Body of pancreas (tissue), 4 donors: ENCODE data around the gene NCF4. TPM values are rescaled to one million over a fixed set of nuclear protein-coding genes. Genes with fewer than 3 reads are reported as not detected.

ENCODE experiments used
- ATAC-seq: fragments of 150-250 bp; one replicate; pipeline ENCODE4 v1.9.1; 2016
- DNase-seq, 4 donors: peaks; one replicate each; pipeline ENCODE4 v3.0.0-alpha.2; 2019
- H3K27ac ChIP-seq, 4 donors: fragments of 200-600 bp; sonication (generic); 1 replicate in 3 of 4; 2 replicates in 1 of 4; pipeline versions ENCODE4 v1.5.1 to v1.6.1; 2016 to 2019; ENCODE audit warnings: mild to moderate bottlenecking in 1 of 4, mixed read lengths in 1 of 4, moderate library complexity in 1 of 4
- H3K27me3 ChIP-seq, 2 donors: fragments of 200-600 bp; sonication (generic); one replicate each; pipeline ENCODE4 v1.6.0; 2016; ENCODE audit warnings: mild to moderate bottlenecking in 1 of 2
- H3K36me3 ChIP-seq, 2 donors: fragments of 200-600 bp; sonication (generic); replicated peaks in 1 of 2; 2 replicates each; pipeline ENCODE4 v1.5.1; 2016; ENCODE audit warnings: low read depth in 2 of 2; ENCODE audit not compliant: insufficient read depth in 1 of 2
- H3K4me1 ChIP-seq: fragments of 200-600 bp; sonication (generic); one replicate; pipeline ENCODE4 v1.6.0; 2016
- H3K4me3 ChIP-seq, 2 donors: fragments of 200-600 bp; sonication (generic); 1 replicate in 1 of 2; 2 replicates in 1 of 2; pipeline ENCODE4 v1.5.1; 2016 to 2019
- H3K9me3 ChIP-seq, 3 donors: fragments of 200-600 bp; sonication (generic); 1 replicate in 2 of 3; 2 replicates in 1 of 3; pipeline ENCODE4 v1.5.1; 2016
- CTCF ChIP-seq, 7 experiments: fragments of 450-650 bp in 4 of 7; fragments of 200-600 bp in 3 of 7; sonication (generic) in 3 of 7; IDR thresholded peaks; one replicate each; pipeline ENCODE4 v1.5.1; 2016 to 2019; ENCODE audit warnings: antibody characterized with exemption in 7 of 7
- POLR2A ChIP-seq, 3 donors: fragments of 450-650 bp; IDR thresholded peaks; one replicate each; pipeline ENCODE4 v1.6.1; 2016; ENCODE audit warnings: antibody characterized with exemption in 3 of 3, mild to moderate bottlenecking in 2 of 3
- WGBS, 2 donors: methylation state at CpG; one replicate each; pipeline ENCODE4 v1.1.5; 2017; 5-methylcytosine and 5-hydroxymethylcytosine counted together
- intact Hi-C: fragments of 100-400 bp; cut with DNase I; formaldehyde crosslinking; loops from one replicate; pipeline ENCODE4 v1.15.1; 2023
- total RNA-seq, 2 donors: library from RNA; depleted of rRNA; stranded (reverse); fragments of >200 nt; gene quantifications; one replicate each; pipeline ENCODE4 v1.1.0, GENCODE V29; 2016

NCF4 gene
- total RNA-seq, 2 donors from 2014 or later = 5.9 to 6.0 TPM

- no peaks in the 10 kb centered on the region for H3K4me1 ChIP-seq
- no peak for ATAC-seq
- 51 to 64% methylated on average over 7 to 10 of the region's 10 CpGs for WGBS, 2 donors
Measured at GRCh38 chr22:36850682-36851081, 10.1 kb upstream of the NCF4 start.

GRCh38 chr22:36852056-36852973 lies 8.5 kb upstream of the NCF4 start:
- no peaks in the 10 kb centered on the region for H3K9me3 ChIP-seq
- H3K27ac ChIP-seq = no peak overlapping the region
- no peak for DNase-seq
- no peaks in the 10 kb centered on the region for H3K27me3 ChIP-seq
- TF ChIP-seq CTCF (IDR thresholded peaks at IDR 0.05) = no peak
- no peak for TF ChIP-seq POLR2A (IDR thresholded peaks at IDR 0.05)
- H3K4me1 ChIP-seq = no peaks in the 10 kb centered on the region
- no peak overlapping the region for H3K4me3 ChIP-seq
- intact Hi-C loops = no loop called here
- no peak for ATAC-seq
- H3K36me3 ChIP-seq = no peaks in the 10 kb centered on the region
- 71 to 78% methylated on average over 7 of the region's 7 CpGs for WGBS, 2 donors

More at GRCh38 chr22:36850682-36851081, 10.1 kb upstream of the NCF4 start:
- Histone ChIP-seq H3K27me3 (no peaks in the 10 kb centered on the region), H3K4me3 (no peak overlapping the region), H3K9me3 (no peaks in the 10 kb centered on the region), H3K27ac (no peak overlapping the region), H3K36me3 (no peaks in the 10 kb centered on the region)
- no peak for DNase-seq
- TF ChIP-seq CTCF (IDR thresholded peaks at IDR 0.05) (no peak), POLR2A (IDR thresholded peaks at IDR 0.05) (no peak)
- intact Hi-C loops = no loop called here

GRCh38 chr22:36853407-36854099 lies 7.3 kb upstream of the NCF4 start:
- Histone ChIP-seq H3K4me3 (no peak overlapping the region), H3K27me3 (no peaks in the 10 kb centered on the region), H3K36me3 (no peaks in the 10 kb centered on the region), H3K4me1 (no peaks in the 10 kb centered on the region), H3K27ac (no peak overlapping the region), H3K9me3 (no peaks in the 10 kb centered on the region)
- ATAC-seq (no peak), DNase-seq (peak; percentile 32 to 69 (median 55))
- 47 to 54% methylated on average over 16 of the region's 16 CpGs for WGBS, 2 donors
- intact Hi-C loops = no loop called here
- peak in 6 of 7 experiments; percentile 8 to 45 (median 34) for TF ChIP-seq CTCF (IDR thresholded peaks at IDR 0.05)
- no peak for TF ChIP-seq POLR2A (IDR thresholded peaks at IDR 0.05)

GRCh38 chr22:36855478-36855877 lies 5.3 kb upstream of the NCF4 start:
- no peaks in the 10 kb centered on the region for H3K4me1 ChIP-seq
- 68 to 69% methylated on average over 2 to 3 of the region's 3 CpGs for WGBS, 2 donors
- H3K9me3 ChIP-seq = no peaks in the 10 kb centered on the region
- intact Hi-C loops = no loop called here
- no peaks in the 10 kb centered on the region for H3K36me3 ChIP-seq
- H3K27me3 ChIP-seq = no peaks in the 10 kb centered on the region
- no peak overlapping the region for H3K4me3 ChIP-seq
- H3K27ac ChIP-seq = no peak overlapping the region
- no peak for TF ChIP-seq POLR2A (IDR thresholded peaks at IDR 0.05)
- TF ChIP-seq CTCF (IDR thresholded peaks at IDR 0.05) = no peak
- DNase-seq = no peak
- no peak for ATAC-seq
